Keratinocyte (primary cell): Measurements from ENCODE around the gene COL8A2.

Source experiments
- CTCF ChIP-seq, 3 experiments: IDR thresholded peaks in 1 of 3; conservative IDR thresholded peaks in 1 of 3; optimal IDR thresholded peaks in 1 of 3; 2 replicates in 2 of 3; 3 replicates in 1 of 3; pipeline versions ENCODE3 to v1.5.1; 2011; ENCODE audit warnings: low read length in 3 of 3, mild to moderate bottlenecking in 3 of 3, moderate library complexity in 2 of 3, control low read depth in 1 of 3, inconsistent platforms in 1 of 3; ENCODE audit not compliant: insufficient read depth in 2 of 3; ENCODE audit errors: extremely low read depth in 1 of 3
- EZH2 ChIP-seq: IDR thresholded peaks from one replicate; pipeline ENCODE4 v1.6.1; 2012; ENCODE audit warnings: inconsistent platforms, mild to moderate bottlenecking, low read length, moderate library complexity

GRCh38 chr1:36091698-36092097 lies 33.3 kb downstream of the COL8A2 start:
- TF ChIP-seq CTCF (optimal IDR thresholded peaks at IDR 0.05 in 1 of 3, IDR thresholded peaks at IDR 0.05 in 1 of 3, conservative IDR thresholded peaks at IDR 0.05 in 1 of 3; ENCODE audit: extremely low read depth in 1 of 3, insufficient read depth in 2 of 3, low read length in 3 of 3) (no peak), EZH2 (no peak)
